GM12864 (cell line): ENCODE measurements around the gene FXYD6.
"Not testable (repeated sequence)": the region's sequence is repeated elsewhere in the genome, so short reads cannot be mapped to it uniquely, and the experiment has no call there.

ENCODE experiments used
- DNase-seq: peaks from one replicate; pipeline ENCODE4 v3.0.0-alpha.2; 2011; ENCODE audit warnings: low read depth
- H3K4me3 ChIP-seq: 2 replicates; pipeline ENCODE4 v1.5.1; 2011; ENCODE audit warnings: mild to moderate bottlenecking, low read depth, low read length, control low read depth
- TF ChIP-seq, protein P1 (sequence below): IDR thresholded peaks from 2 replicates; pipeline ENCODE4 v1.5.1; 2011; ENCODE audit warnings: low read depth, mild to moderate bottlenecking, moderate library complexity, low read length, control low read depth, inconsistent platforms; ENCODE audit errors: missing control alignments

Gene FXYD6

DNA sequence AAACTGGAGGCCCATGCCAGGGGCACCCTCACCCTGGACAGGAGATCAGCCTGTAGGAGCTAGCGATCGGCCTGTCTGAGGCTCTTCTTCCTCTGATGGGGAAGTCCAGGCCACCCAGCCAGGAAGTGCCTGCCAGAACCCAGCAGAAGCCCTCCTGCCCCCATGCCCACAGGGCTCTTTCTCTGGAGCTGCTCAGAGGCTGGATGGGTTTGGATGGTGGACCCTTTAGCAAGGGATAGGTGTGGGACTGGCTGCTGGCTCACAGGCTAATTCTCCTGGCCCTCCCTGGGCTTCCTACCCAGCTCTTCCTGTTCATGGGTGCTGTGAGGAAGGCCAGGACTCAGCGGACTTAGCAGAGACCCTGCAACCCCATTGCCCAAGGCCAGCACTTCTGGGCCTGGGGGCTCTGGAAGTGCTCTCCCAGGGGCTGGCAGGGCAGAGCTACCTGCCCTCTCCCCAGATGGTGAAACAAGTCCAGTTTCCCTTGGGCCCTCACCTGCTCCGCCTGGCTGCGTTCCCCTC, 59.6 kb downstream of the FXYD6 start:
- H3K4me3 ChIP-seq = peak overlapping the region; percentile 25
- TF ChIP-seq, protein P1, sequence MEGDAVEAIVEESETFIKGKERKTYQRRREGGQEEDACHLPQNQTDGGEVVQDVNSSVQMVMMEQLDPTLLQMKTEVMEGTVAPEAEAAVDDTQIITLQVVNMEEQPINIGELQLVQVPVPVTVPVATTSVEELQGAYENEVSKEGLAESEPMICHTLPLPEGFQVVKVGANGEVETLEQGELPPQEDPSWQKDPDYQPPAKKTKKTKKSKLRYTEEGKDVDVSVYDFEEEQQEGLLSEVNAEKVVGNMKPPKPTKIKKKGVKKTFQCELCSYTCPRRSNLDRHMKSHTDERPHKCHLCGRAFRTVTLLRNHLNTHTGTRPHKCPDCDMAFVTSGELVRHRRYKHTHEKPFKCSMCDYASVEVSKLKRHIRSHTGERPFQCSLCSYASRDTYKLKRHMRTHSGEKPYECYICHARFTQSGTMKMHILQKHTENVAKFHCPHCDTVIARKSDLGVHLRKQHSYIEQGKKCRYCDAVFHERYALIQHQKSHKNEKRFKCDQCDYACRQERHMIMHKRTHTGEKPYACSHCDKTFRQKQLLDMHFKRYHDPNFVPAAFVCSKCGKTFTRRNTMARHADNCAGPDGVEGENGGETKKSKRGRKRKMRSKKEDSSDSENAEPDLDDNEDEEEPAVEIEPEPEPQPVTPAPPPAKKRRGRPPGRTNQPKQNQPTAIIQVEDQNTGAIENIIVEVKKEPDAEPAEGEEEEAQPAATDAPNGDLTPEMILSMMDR = no peak
- no peak for DNase-seq

DNA sequence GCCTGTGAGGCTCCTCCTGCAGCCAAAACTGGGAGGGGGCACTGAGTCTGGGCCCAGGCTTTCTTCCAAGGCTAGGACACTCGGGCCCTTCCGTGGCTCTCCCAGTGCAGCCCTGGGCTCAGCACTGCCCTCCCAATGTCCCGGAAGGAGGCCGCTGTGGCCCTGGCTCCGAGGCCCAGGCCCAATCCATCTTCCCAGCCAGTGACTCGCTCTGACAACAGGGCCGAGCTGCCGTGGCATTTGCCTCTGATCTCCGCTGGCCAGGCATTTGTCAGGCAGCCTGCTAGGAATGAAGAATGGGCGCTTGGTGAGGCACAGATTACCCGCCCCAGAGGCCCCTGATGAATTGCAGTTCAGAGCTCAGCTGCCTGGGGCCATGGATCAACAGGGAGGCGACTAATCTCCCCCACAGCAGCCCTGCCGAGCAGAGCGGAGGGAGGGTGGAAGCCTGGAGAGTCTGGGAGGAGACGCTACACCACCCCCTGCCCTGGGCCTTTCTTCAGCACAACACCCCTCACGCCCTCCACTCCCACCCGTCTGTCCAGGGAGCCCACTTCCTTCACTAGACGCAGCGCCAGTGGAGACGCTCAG, 60.2 kb downstream of the FXYD6 start:
- TF ChIP-seq, protein P1 = no peak
- H3K4me3 ChIP-seq = peak overlapping the region; percentile 25; the same call in 1 of the 2 replicates
- DNase-seq = no peak

GRCh38 chr11:117815262-117815803, 61.1 kb downstream of the FXYD6 start:
- peak; percentile 85 for DNase-seq
- peak overlapping the region; percentile 30 for H3K4me3 ChIP-seq
- TF ChIP-seq, protein P1 = no peak

DNA sequence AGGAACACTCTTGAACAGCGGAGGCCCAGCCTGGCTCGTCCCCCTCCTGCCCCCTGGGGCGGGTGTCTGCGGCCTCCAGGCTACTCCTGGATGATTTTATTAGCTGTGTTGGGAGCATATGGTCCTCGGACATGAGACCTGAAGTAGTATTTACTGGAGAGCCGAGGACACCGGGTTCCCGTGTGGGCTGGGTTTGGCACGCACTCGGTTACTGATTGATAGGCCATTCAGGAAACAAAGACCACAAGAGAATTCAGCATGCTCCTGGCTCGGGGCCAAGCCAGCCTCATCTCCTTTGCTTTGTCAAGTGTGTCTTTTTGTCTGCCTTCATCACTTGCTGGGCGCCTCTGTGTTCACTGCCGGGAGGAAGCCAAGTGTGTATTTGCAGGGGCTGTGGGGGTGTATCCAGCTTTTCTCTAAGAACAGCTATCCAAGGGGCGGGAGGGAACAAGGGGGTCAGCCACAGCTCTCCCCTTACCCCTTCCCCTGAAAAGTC, 61.6 kb downstream of the FXYD6 start:
- peak; percentile 90 for DNase-seq
- peak overlapping the region; percentile 30 for H3K4me3 ChIP-seq
- TF ChIP-seq, protein P1 = no peak

- TF ChIP-seq, protein P1 = no peak
- H3K4me3 ChIP-seq = no peak overlapping the region
- no peak for DNase-seq
Observed at GRCh38 chr11:117814204-117814765, 62.2 kb downstream of the FXYD6 start.

DNA sequence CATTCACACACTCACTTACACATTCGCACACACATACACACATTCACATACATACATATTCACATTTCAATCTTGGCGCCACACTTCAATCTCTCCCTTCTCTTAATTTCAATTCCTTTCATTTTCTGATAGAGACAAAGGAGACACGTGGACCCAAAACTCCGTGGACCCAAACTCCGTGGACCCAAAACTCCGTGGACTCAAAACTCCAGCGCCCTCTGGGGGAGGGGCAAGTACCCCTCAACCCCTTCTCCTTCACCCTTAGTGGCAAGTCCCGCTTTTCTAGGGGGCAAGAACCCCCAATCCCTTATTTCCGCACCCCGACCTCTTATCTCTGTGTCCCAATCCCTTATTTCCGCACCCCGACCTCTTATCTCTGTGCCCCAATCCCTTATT, 66.4 kb downstream of the FXYD6 start:
- not testable (repeated sequence) for DNase-seq, H3K4me3 ChIP-seq

- no peak overlapping the region for H3K4me3 ChIP-seq
- DNase-seq = no peak
- TF ChIP-seq, protein P1 = no peak
Observed at GRCh38 chr11:117809236-117810055, 67.0 kb downstream of the FXYD6 start.
